CD14-positive monocyte (primary cell): Measurements from ENCODE around the gene HIVEP3. TPM values are rescaled to one million over a fixed set of nuclear protein-coding genes. Genes with fewer than 3 reads are reported as not detected.

ENCODE experiments used
- DNase-seq, 3 donors: peaks; one replicate each; pipeline ENCODE4 v3.0.0-alpha.2; 2011 to 2022
- H2AFZ ChIP-seq: 2 replicates; pipeline ENCODE4 v1.6.0; 2012; ENCODE audit warnings: mild to moderate bottlenecking, low read depth, low read length, inconsistent platforms; ENCODE audit not compliant: insufficient read depth, poor library complexity, severe bottlenecking
- H3K27ac ChIP-seq, 2 donors: 1 replicate in 1 of 2; 2 replicates in 1 of 2; pipeline ENCODE4 v1.5.1; 2012 to 2013; ENCODE audit warnings: low read length in 2 of 2, control low read depth in 1 of 2, inconsistent platforms in 1 of 2, low read depth in 1 of 2, mild to moderate bottlenecking in 1 of 2
- H3K27me3 ChIP-seq, 2 donors: one replicate each; pipeline versions ENCODE4 v1.6.0 to v1.6.1; 2011 to 2013; ENCODE audit warnings: low read length in 2 of 2; ENCODE audit not compliant: control insufficient read depth in 2 of 2, insufficient read depth in 2 of 2
- H3K36me3 ChIP-seq, 2 donors: replicated peaks in 1 of 2; 1 replicate in 1 of 2; 2 replicates in 1 of 2; pipeline versions ENCODE4 v1.5.1 to v1.6.1; 2012 to 2013; ENCODE audit warnings: low read length in 2 of 2, control low read depth in 1 of 2, inconsistent platforms in 1 of 2, mild to moderate bottlenecking in 1 of 2; ENCODE audit not compliant: insufficient read depth in 2 of 2, control insufficient read depth in 1 of 2
- H3K4me1 ChIP-seq, 2 donors: 1 replicate in 1 of 2; 2 replicates in 1 of 2; pipeline versions ENCODE4 v1.5.1 to v1.6.1; 2012 to 2013; ENCODE audit warnings: low read length in 2 of 2, control low read depth in 1 of 2, inconsistent platforms in 1 of 2, mild to moderate bottlenecking in 1 of 2, moderate library complexity in 1 of 2; ENCODE audit not compliant: insufficient read depth in 2 of 2, control insufficient read depth in 1 of 2
- H3K4me2 ChIP-seq: replicated peaks from 2 replicates; pipeline ENCODE3; 2012; ENCODE audit warnings: low read length, moderate library complexity, mild to moderate bottlenecking; ENCODE audit not compliant: poor library complexity, severe bottlenecking; ENCODE audit errors: extremely low read depth
- H3K4me3 ChIP-seq, 3 experiments: fragments of 200-600 bp in 1 of 3; sonication (generic) in 1 of 3; replicated peaks in 1 of 3; 1 replicate in 2 of 3; 2 replicates in 1 of 3; pipeline ENCODE4 v1.5.1; 2011 to 2013; ENCODE audit warnings: low read length in 3 of 3, mild to moderate bottlenecking in 3 of 3, control low read depth in 2 of 3, low read depth in 2 of 3, inconsistent platforms in 1 of 3, moderate library complexity in 1 of 3
- H3K79me2 ChIP-seq: 2 replicates; pipeline ENCODE4 v1.6.0; 2012; ENCODE audit warnings: mild to moderate bottlenecking, control low read depth, inconsistent platforms, low read length, moderate library complexity; ENCODE audit not compliant: insufficient read depth
- H3K9ac ChIP-seq: 2 replicates; pipeline ENCODE4 v1.6.0; 2017; ENCODE audit warnings: low read length, mild to moderate bottlenecking; ENCODE audit not compliant: insufficient read depth, poor library complexity, severe bottlenecking
- H3K9me3 ChIP-seq, 2 donors: replicated peaks in 1 of 2; 1 replicate in 1 of 2; 2 replicates in 1 of 2; pipeline versions ENCODE4 v1.5.1 to v1.6.1; 2012 to 2013; ENCODE audit warnings: low read length in 2 of 2, control low read depth in 1 of 2; ENCODE audit not compliant: control insufficient read depth in 1 of 2, insufficient read depth in 1 of 2
- H4K20me1 ChIP-seq: 2 replicates; pipeline ENCODE4 v1.6.0; 2012; ENCODE audit warnings: mild to moderate bottlenecking, low read length, control low read depth, moderate library complexity; ENCODE audit not compliant: insufficient read depth
- H3K27ac Mint-ChIP-seq, 7 donors: one replicate each; pipeline ENCODE4 v1.8.0; 2020; ENCODE audit warnings: mild to moderate bottlenecking in 7 of 7, mixed read lengths in 7 of 7, moderate library complexity in 6 of 7, inconsistent platforms in 2 of 7
- H3K27me3 Mint-ChIP-seq, 3 donors: one replicate each; pipeline ENCODE4 v1.8.0; 2021 to 2022; ENCODE audit warnings: low read depth in 3 of 3, mild to moderate bottlenecking in 3 of 3, mixed read lengths in 3 of 3, moderate library complexity in 3 of 3, inconsistent platforms in 1 of 3
- H3K36me3 Mint-ChIP-seq, 2 donors: one replicate each; pipeline ENCODE4 v1.8.0; 2020; ENCODE audit warnings: mixed read lengths in 2 of 2, inconsistent platforms in 1 of 2, mild to moderate bottlenecking in 1 of 2
- H3K4me1 Mint-ChIP-seq: one replicate; pipeline ENCODE4 v1.8.0; 2020; ENCODE audit warnings: mild to moderate bottlenecking, mixed read lengths
- H3K4me3 Mint-ChIP-seq, 2 donors: one replicate each; pipeline ENCODE4 v1.8.0; 2020; ENCODE audit warnings: mild to moderate bottlenecking in 2 of 2, mixed read lengths in 2 of 2, moderate library complexity in 1 of 2
- H3K9me3 Mint-ChIP-seq, 7 donors: one replicate each; pipeline ENCODE4 v1.8.0; 2020 to 2022; ENCODE audit warnings: mixed read lengths in 7 of 7, mild to moderate bottlenecking in 6 of 7, moderate library complexity in 6 of 7, inconsistent platforms in 2 of 7
- WGBS: methylation state at CpG from one replicate; pipeline ENCODE4 v1.1.5; 2013; ENCODE audit warnings: missing lambda C conversion rate; ENCODE audit not compliant: insufficient coverage; 5-methylcytosine and 5-hydroxymethylcytosine counted together
- intact Hi-C, 2 donors: fragments of 100-400 bp; cut with micrococcal nuclease; formaldehyde crosslinking; loops; one replicate each; pipeline versions ENCODE4 v1.15.0 to v1.15.1; 2023
- polyA plus RNA-seq, 3 donors: library from polyadenylated mRNA; depleted of rRNA in 1 of 3; unstranded in 2 of 3; stranded (reverse) in 1 of 3; fragments of 300-500 nt in 2 of 3; fragments of >200 nt in 1 of 3; fragmentation: Illumina TruSeq in 2 of 3; gene quantifications; 1 replicate in 2 of 3; 2 replicates in 1 of 3; pipeline ENCODE4 v1.2.3, GENCODE V29; 2012 to 2021
- TF ChIP-seq, protein P1 (sequence below): fragments of 200-600 bp; IDR thresholded peaks from one replicate; pipeline ENCODE4 v1.8.0; 2022; ENCODE audit warnings: antibody characterized with exemption, mild to moderate bottlenecking

The HIVEP3 gene
- polyA plus RNA-seq, 3 donors, result 1.2 to 3.7 (median 1.8) TPM

DNA sequence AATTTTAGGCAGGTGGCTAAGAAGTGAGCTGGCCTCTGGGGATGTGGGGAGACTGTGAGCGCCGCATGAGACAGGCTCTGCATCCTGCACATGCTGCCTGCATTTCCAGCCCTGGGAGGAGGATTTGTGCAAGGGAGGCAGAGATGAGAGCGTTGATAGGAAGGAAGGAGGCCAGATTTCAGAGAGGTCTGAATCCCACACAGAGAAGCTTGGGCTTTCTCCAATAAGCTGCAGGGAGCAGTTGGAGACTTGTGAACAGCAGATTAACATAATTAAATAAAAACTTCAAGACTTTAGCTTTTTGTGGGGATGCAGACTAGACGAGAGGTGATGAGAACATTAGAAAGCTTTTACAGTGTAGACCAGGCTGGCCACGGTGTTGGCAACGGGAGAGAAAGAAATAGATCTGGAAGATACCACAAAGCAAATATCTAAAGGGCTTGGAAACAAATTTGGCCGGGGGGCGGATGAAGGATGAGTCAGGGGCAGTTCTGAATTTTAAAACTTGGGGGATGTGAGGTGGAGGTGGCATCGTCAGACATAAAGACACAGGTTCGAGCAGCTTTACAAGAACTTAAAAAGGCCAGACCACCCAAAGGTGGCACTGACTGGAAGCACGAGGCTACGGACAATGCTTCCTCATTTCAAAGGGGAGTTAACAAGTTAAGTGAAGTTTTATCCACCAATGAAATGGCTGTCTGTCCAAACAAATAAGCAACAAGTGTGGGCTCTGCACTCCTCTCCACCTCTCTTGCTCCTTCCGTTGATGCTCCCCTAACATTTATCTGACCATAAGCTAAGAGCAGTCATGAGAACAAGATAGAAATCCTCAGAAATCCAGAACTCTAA is 57.0 kb downstream of the HIVEP3 start:
- no peaks in the 10 kb centered on the region for H3K79me2 ChIP-seq
- peaks cover 34 to 37% of the 10 kb centered on the region in 2 donors for H3K4me1 ChIP-seq
- H3K4me3 ChIP-seq, result no peak overlapping the region
- no peaks in the 10 kb centered on the region for H4K20me1 ChIP-seq
- Mint-ChIP-seq H3K4me1 (peaks cover 38% of the 10 kb centered on the region), H3K27me3 (peaks cover 7 to 11% (median 9%) of the 10 kb centered on the region in 3 donors), H3K4me3 (peak overlapping the region in 1 of 2 donors; percentile 74), H3K36me3 (peaks cover 0 to 5% of the 10 kb centered on the region in 2 donors), H3K27ac (no peak overlapping the region), H3K9me3 (peaks cover 0 to 3% (median 0%) of the 10 kb centered on the region in 7 donors)
- WGBS, result 52% methylated on average over 8 of the region's 13 CpGs
- intact Hi-C loops, result no loop called here
- no peak overlapping the region for H3K4me2 ChIP-seq
- H3K36me3 ChIP-seq, result no peaks in the 10 kb centered on the region
- DNase-seq, result no peak
- H3K9me3 ChIP-seq, result no peaks in the 10 kb centered on the region
- H3K9ac ChIP-seq, result no peak overlapping the region
- H2AFZ ChIP-seq, result no peak overlapping the region
- no peak overlapping the region for H3K27ac ChIP-seq
- TF ChIP-seq, protein P1, sequence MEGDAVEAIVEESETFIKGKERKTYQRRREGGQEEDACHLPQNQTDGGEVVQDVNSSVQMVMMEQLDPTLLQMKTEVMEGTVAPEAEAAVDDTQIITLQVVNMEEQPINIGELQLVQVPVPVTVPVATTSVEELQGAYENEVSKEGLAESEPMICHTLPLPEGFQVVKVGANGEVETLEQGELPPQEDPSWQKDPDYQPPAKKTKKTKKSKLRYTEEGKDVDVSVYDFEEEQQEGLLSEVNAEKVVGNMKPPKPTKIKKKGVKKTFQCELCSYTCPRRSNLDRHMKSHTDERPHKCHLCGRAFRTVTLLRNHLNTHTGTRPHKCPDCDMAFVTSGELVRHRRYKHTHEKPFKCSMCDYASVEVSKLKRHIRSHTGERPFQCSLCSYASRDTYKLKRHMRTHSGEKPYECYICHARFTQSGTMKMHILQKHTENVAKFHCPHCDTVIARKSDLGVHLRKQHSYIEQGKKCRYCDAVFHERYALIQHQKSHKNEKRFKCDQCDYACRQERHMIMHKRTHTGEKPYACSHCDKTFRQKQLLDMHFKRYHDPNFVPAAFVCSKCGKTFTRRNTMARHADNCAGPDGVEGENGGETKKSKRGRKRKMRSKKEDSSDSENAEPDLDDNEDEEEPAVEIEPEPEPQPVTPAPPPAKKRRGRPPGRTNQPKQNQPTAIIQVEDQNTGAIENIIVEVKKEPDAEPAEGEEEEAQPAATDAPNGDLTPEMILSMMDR, result no peak
- H3K27me3 ChIP-seq, result no peaks in the 10 kb centered on the region

- Histone ChIP-seq H2AFZ (no peak overlapping the region), H3K4me3 (no peak overlapping the region), H3K27ac (no peak overlapping the region), H3K9me3 (no peaks in the 10 kb centered on the region), H3K4me2 (no peak overlapping the region), H4K20me1 (no peaks in the 10 kb centered on the region), H3K36me3 (no peaks in the 10 kb centered on the region), H3K79me2 (no peaks in the 10 kb centered on the region), H3K27me3 (no peaks in the 10 kb centered on the region), H3K9ac (no peak overlapping the region), H3K4me1 (peaks cover 34 to 37% of the 10 kb centered on the region in 2 donors)
- 84% methylated on average over 3 of the region's 8 CpGs for WGBS
- H3K4me3 Mint-ChIP-seq, result no peak overlapping the region
- H3K9me3 Mint-ChIP-seq, result peaks cover 0 to 3% (median 0%) of the 10 kb centered on the region in 7 donors
- H3K36me3 Mint-ChIP-seq, result peaks cover 0 to 5% of the 10 kb centered on the region in 2 donors
- H3K27me3 Mint-ChIP-seq, result peaks cover 7 to 13% (median 9%) of the 10 kb centered on the region in 3 donors
- H3K27ac Mint-ChIP-seq, result no peak overlapping the region
- peaks cover 38% of the 10 kb centered on the region for H3K4me1 Mint-ChIP-seq
- TF ChIP-seq, protein P1, result no peak
- no peak for DNase-seq
- intact Hi-C loops, result no loop called here
Measured at GRCh38 chr1:41860771-41861170, 58.0 kb downstream of the HIVEP3 start.
